ENCODE data around the gene DUS1L.

The DUS1L gene

DNA sequence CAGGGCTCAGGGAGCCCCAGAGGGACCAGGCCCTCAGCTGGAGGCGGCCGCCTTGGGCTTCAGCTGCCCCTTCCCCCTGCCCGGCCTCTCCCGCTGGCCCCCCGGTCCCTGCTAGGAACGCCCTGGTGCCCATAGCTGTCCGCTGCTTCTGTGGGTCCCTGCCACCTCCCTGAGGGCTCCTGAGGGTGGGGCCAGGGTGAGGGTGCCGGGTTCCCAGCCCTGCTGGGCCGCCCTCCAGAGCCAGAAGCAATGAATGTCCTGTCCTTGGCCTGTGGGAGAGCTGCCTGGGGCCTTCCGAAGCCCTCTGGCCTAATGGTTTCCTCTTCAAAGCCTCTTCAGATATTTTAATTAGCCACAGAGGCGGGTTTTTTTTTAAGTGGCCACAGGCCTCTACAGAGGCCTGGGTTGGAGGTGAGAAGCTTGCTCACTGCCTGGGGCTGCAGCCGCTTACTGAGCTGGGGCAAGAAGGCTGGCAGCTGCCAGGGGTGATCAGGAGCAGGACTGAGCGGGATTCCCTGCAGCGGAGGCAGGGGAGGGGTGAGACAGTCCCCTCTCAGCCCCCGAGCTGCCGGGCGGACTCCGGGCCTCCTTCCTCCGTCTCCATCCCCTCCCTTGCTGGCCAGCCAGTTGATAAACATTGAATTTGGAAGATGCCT is 52.8 kb downstream of the DUS1L start:
- DNase-seq (ENCODE audit: low spot score), result no peak

DNA sequence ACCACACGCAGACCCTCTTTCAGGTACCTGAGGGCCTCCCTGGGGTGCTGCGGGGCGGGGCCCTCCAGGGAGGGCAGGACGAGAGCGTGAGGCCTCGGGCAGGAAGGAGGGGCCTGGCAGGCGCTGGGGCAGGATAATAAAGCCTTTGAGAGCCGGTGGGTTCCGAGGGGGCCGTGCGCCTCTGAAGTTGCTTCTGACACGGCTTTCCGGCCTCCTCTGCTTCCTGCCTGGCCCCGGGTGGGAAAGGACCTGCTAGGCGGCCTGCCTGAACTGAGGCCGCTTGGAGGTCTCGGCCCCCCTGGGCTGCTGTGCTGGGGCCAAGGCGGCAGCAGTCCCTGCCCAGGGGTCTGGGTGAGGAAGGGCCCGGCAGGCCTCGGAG is 53.4 kb downstream of the DUS1L start:
- no peak for DNase-seq (ENCODE audit: low spot score)

DNA sequence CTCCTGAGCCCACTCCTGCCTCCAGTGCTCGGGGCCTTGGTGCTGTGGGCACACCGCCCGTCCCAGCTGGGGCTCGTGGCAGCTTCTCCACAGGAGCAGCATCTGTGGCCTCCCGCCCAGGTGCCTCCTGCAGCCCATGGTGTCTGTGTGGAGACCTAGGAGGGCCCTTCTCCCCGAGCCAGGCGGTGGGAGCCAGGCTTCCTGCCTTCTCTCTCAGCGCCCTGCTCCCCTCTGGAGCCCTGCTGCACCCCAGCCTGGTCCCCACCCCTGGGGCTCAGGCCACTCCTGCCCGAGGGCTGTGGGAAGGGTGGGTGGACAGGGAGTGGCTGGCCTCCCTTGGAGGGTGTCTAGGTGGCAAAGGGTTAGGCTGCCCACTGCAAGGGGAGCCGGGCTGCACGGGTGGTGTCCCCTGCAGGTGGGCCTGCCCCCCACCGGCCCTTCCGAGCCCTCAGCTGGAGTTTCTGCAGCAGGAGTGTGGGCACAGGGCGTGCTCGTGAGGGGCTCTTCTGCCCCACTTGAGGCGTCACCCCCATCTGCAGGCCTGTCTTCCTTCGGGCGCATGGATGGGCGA is 53.9 kb downstream of the DUS1L start:
- DNase-seq (ENCODE audit: low spot score), result no peak

DNA sequence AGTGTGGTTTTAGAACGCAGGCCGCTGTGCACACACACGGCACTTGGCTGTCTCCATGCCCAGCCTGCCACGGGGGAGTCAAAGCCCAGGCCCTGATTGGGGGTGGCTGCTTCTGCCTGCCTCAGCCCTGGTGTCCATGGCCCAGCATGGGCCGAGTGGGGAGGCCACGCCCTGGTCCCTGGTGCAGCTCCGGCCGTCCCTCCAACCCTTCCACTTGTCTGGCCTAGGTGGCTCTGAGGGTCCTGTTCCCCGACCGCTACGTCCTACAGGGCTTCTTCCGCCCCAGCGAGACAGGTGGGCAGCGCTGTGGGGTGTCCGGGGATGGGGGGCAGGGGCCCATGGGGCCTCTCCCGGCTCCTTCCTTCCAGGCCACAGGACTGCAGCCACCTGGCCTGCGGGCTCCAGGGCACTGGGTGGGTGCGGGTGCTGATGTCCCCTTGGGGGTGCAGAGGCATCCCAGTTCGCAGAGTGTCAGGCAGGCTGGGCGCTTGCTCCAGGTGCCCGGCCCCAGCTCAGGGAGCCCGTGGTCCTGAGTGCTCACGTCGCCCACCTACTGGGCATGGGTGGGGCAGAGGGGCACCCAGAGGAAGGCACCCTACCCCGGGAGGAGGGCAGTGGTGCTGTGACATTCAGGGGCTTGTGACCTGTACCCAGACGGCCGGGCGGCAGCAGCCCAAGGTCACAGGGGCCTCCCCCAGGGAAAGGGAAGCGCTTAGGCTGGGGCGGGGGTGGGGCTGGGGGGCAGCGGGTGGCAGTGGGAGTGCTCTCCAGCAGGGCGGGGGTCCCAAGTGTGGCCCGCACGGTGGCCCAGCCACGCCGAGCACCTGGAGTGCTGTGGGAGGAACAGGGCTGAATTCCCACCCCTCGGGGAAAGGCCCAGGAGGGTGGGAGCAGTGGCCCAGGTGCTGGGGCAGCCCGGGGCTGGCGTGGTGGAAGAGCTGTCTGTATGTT is 54.8 kb downstream of the DUS1L start:
- no peak for DNase-seq (ENCODE audit: low spot score)

DNA sequence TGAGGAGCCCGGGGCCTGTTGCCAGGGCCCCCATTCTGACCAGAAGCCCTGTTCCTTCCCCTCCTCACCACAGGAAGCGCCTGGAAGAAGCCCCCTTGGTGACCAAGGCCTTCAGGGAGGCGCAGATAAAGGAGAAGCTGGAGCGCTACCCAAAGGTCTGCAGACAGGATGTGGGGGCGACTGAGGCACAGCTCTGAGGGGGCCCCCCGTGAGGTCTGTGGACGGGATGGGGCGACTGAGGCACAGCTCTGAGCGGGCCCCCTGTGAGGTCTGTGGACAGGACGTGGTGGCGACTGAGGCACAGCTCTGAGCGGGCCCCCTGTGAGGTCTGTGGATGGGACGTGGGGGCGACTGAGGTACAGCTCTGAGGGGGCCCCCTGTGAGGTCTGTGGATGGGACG is 56.2 kb downstream of the DUS1L start:
- DNase-seq (ENCODE audit: low spot score), result no peak

DNA sequence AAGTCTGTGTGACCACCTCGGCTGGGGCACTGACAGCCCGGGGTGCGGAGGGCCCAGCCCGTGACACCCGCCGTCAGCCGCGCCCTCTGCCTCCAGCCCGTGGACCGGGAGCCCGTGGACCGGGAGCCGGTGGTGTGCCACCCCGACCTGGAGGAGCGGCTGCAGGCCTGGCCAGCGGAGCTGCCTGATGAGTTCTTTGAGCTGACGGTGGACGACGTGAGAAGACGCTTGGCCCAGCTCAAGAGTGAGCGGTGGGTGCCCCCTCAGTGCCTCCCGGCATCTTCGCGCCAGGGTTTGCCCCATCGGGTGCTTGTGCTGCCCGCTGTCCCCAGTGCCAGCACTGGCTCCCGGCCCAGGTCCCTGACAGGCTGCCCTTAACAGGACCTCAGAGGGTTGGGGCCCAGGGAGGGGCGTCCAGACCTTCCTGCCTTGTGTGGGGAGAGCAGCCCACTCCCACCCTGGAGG is 56.6 kb downstream of the DUS1L start:
- DNase-seq (ENCODE audit: low spot score), result no peak

DNA sequence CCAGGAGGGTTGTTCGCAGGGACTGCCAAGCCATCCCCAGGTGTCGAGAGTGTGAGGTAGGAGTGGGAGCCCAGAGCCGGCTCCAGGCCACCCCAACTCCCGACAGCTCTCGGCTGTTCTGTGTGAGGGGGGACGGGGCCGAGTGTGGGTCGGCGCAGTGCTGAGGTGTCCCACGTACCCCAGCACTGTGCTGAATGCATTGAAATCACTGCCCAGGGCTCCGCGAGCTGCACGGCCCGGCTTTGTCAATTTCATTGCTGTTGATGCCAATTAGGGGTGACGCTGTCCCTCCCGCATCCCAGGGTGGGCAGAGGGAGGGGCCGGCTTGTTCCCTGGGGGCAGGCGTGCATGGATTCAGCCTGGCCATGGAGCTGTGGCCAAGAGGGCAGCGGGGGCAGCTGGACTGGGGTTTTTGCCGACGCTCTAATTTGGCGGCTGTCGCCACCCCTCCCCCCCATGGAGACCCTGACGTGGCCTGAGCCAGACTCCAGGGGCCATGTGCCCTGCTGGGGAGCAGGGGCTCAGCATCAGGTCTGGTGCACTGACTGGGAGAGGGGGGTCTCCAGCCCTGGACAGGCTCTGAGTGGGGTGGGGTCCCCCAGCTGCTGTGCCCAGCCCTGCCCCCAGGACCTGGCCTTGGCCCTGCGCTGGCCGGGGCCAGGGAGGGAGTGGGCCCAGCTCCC is 57.2 kb downstream of the DUS1L start:
- DNase-seq (ENCODE audit: low spot score), result no peak

Measured in hematopoietic multipotent progenitor cell treated with erythropoietin and hydrocortisone succinate and interleukin-3 and kit ligand, for 15 days (in vitro differentiated cells).